GM12878 (cell line): ENCODE measurements around the gene RTEL1. TPM values are rescaled to one million over a fixed set of nuclear protein-coding genes. Genes with fewer than 3 reads are reported as not detected.

Experiments
- ATAC-seq: fragments of 200-7000 bp; cut with Tn5 transposase; 3 replicates; pipeline ENCODE4 v1.9.1; 2020; ENCODE audit warnings: mild to moderate bottlenecking, moderate library complexity
- BruUV-seq: library from RNA; stranded (reverse); fragments of 400-500 nt; replicated peaks from 2 replicates; lab custom pipeline; 2021; lab: Mats Ljungman, UMichigan
- CTCF ChIA-PET: fragments of 300-600 bp; sonication (Branson Sonifier 250); formaldehyde crosslinking; extraction: SDS; loops from one replicate; lab custom pipeline; 2021; ENCODE audit warnings: inconsistent platforms; lab: Yijun Ruan, JAX
- POLR2A ChIA-PET: fragments of 350-600 bp; formaldehyde crosslinking; extraction: SDS; loops from one replicate; lab custom pipeline; 2021; ENCODE audit warnings: inconsistent platforms; lab: Charles Lee
- RAD21 ChIA-PET: fragments of 300-600 bp; sonication (Branson Sonifier 250); formaldehyde crosslinking; loops from one replicate; lab custom pipeline; 2023; ENCODE audit warnings: antibody characterized with exemption; ENCODE audit not compliant: unreplicated experiment; lab: Charles Lee
- SMC1A ChIA-PET: fragments of 300-600 bp; sonication (Branson Sonifier 250); formaldehyde crosslinking; loops from one replicate; lab custom pipeline; 2023; ENCODE audit not compliant: unreplicated experiment, uncharacterized antibody; lab: Charles Lee
- DNase-seq: peaks from one replicate; pipeline ENCODE4 v3.0.0-alpha.2; 2011; ENCODE audit warnings: low read depth, low spot score
- FAIRE-seq: peaks from 3 replicates; lab custom pipeline; 2011; peaks lifted over from hg19 to GRCh38; lab: Jason Lieb, UNC
- H2AFZ ChIP-seq: 2 replicates; pipeline ENCODE4 v1.6.0; 2011; ENCODE audit warnings: low read depth, low read length, control low read depth; ENCODE audit not compliant: control insufficient read depth
- H3K27ac ChIP-seq: 2 replicates; pipeline ENCODE4 v1.5.1; 2011; ENCODE audit warnings: control low read depth; ENCODE audit not compliant: control insufficient read depth, insufficient read depth
- H3K27me3 ChIP-seq, 2 experiments: replicated peaks in 1 of 2; 2 replicates each; pipeline versions ENCODE4 v1.6.0 to v1.6.1; 2011; ENCODE audit warnings: low read length in 1 of 2; ENCODE audit not compliant: control insufficient read depth in 2 of 2, insufficient read depth in 2 of 2
- H3K36me3 ChIP-seq, 2 experiments: 2 replicates each; pipeline ENCODE4 v1.5.1; 2011; ENCODE audit warnings: low read length in 1 of 2; ENCODE audit not compliant: control insufficient read depth in 2 of 2, insufficient read depth in 2 of 2
- H3K4me1 ChIP-seq: 2 replicates; pipeline ENCODE4 v1.6.1; 2011; ENCODE audit warnings: mild to moderate bottlenecking, low read length, moderate library complexity, mixed read lengths; ENCODE audit not compliant: control insufficient read depth, insufficient read depth
- H3K4me2 ChIP-seq: 2 replicates; pipeline ENCODE4 v1.6.0; 2011; ENCODE audit warnings: control low read depth; ENCODE audit not compliant: control insufficient read depth, insufficient read depth
- H3K4me3 ChIP-seq: fragments of 200-600 bp; sonication (generic); 2 replicates; pipeline ENCODE4 v1.5.1; 2016
- H3K79me2 ChIP-seq: 2 replicates; pipeline ENCODE4 v1.6.0; 2011; ENCODE audit warnings: low read length; ENCODE audit not compliant: control insufficient read depth, insufficient read depth
- H3K9ac ChIP-seq: 2 replicates; pipeline ENCODE4 v1.8.0; 2011; ENCODE audit warnings: low read length, control low read depth, mixed read lengths; ENCODE audit not compliant: control insufficient read depth, insufficient read depth
- H3K9me3 ChIP-seq: replicated peaks from 3 replicates; pipeline ENCODE4 v1.5.1; 2011; ENCODE audit warnings: mild to moderate bottlenecking, low read length; ENCODE audit not compliant: control insufficient read depth, insufficient read depth
- H4K20me1 ChIP-seq: 2 replicates; pipeline ENCODE4 v1.6.0; 2011; ENCODE audit not compliant: control insufficient read depth, insufficient read depth
- IKZF2 ChIP-seq, 2 experiments: fragments of 450-650 bp; IDR thresholded peaks; 2 replicates each; pipeline ENCODE4 v1.6.1; 2017; ENCODE audit warnings: mild to moderate bottlenecking in 2 of 2, moderate library complexity in 2 of 2
- KAT2A ChIP-seq: conservative IDR thresholded peaks from 2 replicates; pipeline ENCODE4 v1.6.1; 2011; ENCODE audit warnings: low read depth, low read length; ENCODE audit not compliant: control insufficient read depth
- NFXL1 ChIP-seq: fragments of 450-650 bp; IDR thresholded peaks from 2 replicates; pipeline ENCODE4 v1.6.1; 2017; ENCODE audit warnings: antibody characterized with exemption, mild to moderate bottlenecking, borderline replicate concordance
- POLR2AphosphoS5 ChIP-seq: IDR thresholded peaks from 2 replicates; pipeline ENCODE4 v1.6.1; 2011; ENCODE audit warnings: mild to moderate bottlenecking, low read length, inconsistent platforms
- POU2F2 ChIP-seq: IDR thresholded peaks from 3 replicates; pipeline ENCODE4 v1.6.1; 2011; ENCODE audit warnings: low read depth, mild to moderate bottlenecking, low read length, borderline replicate concordance
- RAD21 ChIP-seq: IDR thresholded peaks from 2 replicates; pipeline ENCODE4 v1.6.1; 2011; ENCODE audit warnings: mild to moderate bottlenecking, low read depth, low read length, moderate library complexity; ENCODE audit not compliant: insufficient read depth
- REST ChIP-seq: IDR thresholded peaks from 2 replicates; pipeline ENCODE4 v1.6.1; 2012; ENCODE audit warnings: mild to moderate bottlenecking, low read depth, low read length
- TARDBP ChIP-seq: IDR thresholded peaks from 2 replicates; pipeline ENCODE4 v1.6.1; 2016; ENCODE audit warnings: borderline replicate concordance
- TCF3 ChIP-seq: IDR thresholded peaks from 2 replicates; pipeline ENCODE4 v1.6.1; 2012; ENCODE audit warnings: low read depth, mild to moderate bottlenecking, low read length, borderline replicate concordance; ENCODE audit not compliant: insufficient read depth
- YY1 ChIP-seq: IDR thresholded peaks from 2 replicates; pipeline ENCODE4 v1.6.1; 2011; ENCODE audit warnings: low read depth, mild to moderate bottlenecking, low read length
- ZNF217 ChIP-seq: fragments of 450-650 bp; IDR thresholded peaks from 2 replicates; pipeline ENCODE4 v1.6.1; 2017; ENCODE audit warnings: antibody characterized with exemption, mild to moderate bottlenecking
- WGBS: methylation state at CpG from one replicate; pipeline ENCODE4 v1.1.6; 2016; ENCODE audit warnings: low lambda C conversion rate; ENCODE audit not compliant: insufficient replicate concordance, insufficient coverage; ENCODE audit errors: missing lambda C conversion rate; 5-methylcytosine and 5-hydroxymethylcytosine counted together
- in situ Hi-C: fragments of 300-500 bp; cut with MboI; formaldehyde crosslinking; loops from 9 replicates; pipeline ENCODE4 v1.14.3; 2018; ENCODE audit warnings: mixed read lengths
- intact Hi-C: fragments of 100-400 bp; cut with micrococcal nuclease; formaldehyde crosslinking; loops from one replicate; pipeline ENCODE4 v1.14.2; 2022; ENCODE audit not compliant: unreplicated experiment
- polyA plus RNA-seq, 11 experiments: library from polyadenylated mRNA; depleted of rRNA in 4 of 11; unstranded in 6 of 11; stranded (reverse) in 5 of 11; fragments of >200 nt; fragmentation: Nextera tagmentation in 4 of 11; fragmentation: Illumina TruSeq in 1 of 11; extraction: Ambion mirVana in 4 of 11; extraction: Trizol in 1 of 11; gene quantifications; 1 replicate in 1 of 11; 2 replicates in 10 of 11; pipeline versions ENCODE4 v1.2.1 to v1.2.3, GENCODE V29; 2011 to 2016; ENCODE audit warnings: inconsistent platforms in 2 of 11, missing spikeins in 2 of 11, low read depth in 1 of 11
- total RNA-seq, 4 experiments: library from RNA; depleted of rRNA in 3 of 4; stranded (reverse); fragments of >200 nt in 3 of 4; fragmentation: Illumina TruSeq in 1 of 4; extraction: Trizol in 1 of 4; gene quantifications; 2 replicates each; pipeline versions ENCODE4 v1.2.1 to v1.2.3, GENCODE V29; 2013 to 2021
- TF ChIP-seq, protein P1 (sequence below), 3 experiments: IDR thresholded peaks in 2 of 3; conservative IDR thresholded peaks in 1 of 3; 2 replicates each; pipeline ENCODE4 v1.5.1; 2011; ENCODE audit warnings: low read depth in 3 of 3, low read length in 3 of 3, mild to moderate bottlenecking in 3 of 3, control low read depth in 2 of 3, moderate library complexity in 2 of 3, inconsistent platforms in 1 of 3, mixed read lengths in 1 of 3; ENCODE audit not compliant: control insufficient read depth in 2 of 3, insufficient read depth in 1 of 3; ENCODE audit errors: extremely low read depth in 1 of 3
- TF ChIP-seq, protein P2 (sequence below): fragments of 450-650 bp; IDR thresholded peaks from 2 replicates; pipeline ENCODE4 v1.6.1; 2017; ENCODE audit warnings: mild to moderate bottlenecking, low read depth, inconsistent platforms; ENCODE audit not compliant: poor library complexity, severe bottlenecking

RTEL1 gene
- total and polyA plus RNA-seq, 10 of the 15 experiments (the other 5 are each of a cell fraction or from before 2014, with no cell fraction given), result 0.40 to 37.2 (median 15.6) TPM; not detected in 1

DNA sequence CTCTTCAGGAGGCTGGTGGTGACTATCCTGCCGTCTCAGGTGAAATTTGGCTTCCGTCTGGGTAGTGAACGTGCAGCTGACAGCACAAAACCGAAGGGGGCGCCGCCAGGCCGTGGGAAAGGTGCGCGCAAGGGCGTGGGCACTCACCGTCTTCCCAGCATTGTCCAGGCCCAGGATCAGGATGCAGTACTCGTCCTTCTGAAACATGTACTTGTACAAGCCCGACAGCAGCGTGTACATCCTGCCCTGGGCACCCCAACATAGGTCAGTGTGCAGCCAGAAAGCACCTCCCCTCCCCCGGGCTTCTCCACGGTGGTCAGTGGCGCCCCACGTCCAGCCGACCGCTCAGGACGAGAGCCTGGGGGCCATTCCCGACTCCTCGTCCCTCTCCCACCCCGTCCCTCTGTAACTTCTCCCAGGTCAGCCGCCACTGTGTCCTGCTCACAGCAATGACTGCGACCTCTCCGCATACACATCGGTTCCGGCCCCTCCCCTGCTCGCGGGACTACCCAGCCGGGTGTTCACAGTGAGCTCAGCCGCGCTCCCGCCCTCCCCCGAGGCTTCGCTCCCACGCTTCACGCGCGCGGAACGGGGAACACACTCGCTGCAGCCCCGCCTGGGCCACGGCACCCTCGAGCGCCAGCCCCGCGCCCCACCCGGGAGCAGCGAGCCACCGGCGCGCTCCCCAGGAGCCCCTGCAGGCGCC is 48.9 kb downstream of the RTEL1 start:
- H3K4me2 ChIP-seq, result peak overlapping the region; percentile 87
- no TSS peak for BruUV-seq
- peak overlapping the region; percentile 77 for H3K9ac ChIP-seq
- FAIRE-seq, result peak; percentile 98
- no peaks in the 10 kb centered on the region for H3K27me3 ChIP-seq
- SMC1A ChIA-PET, result interaction anchor here (1.0 to 2.6 kb wide), 7 partner anchors 16 to 169 kb away, joined by 4 to 14 read pairs (median 5); partner anchors contain the start of genes LIME1 and TPD52L2
- H4K20me1 ChIP-seq, result no peaks in the 10 kb centered on the region
- H3K9me3 ChIP-seq, result peaks cover under 1% of the 10 kb centered on the region; the same call in 2 of the 3 replicates
- in situ Hi-C loops, result loop anchor here (5.0 kb wide), 1 partner anchor 150 kb away; no protein-coding TSS in a partner anchor
- CTCF ChIA-PET, result interaction anchor here (0.6 to 3.3 kb wide), 24 partner anchors 8 to 270 kb away, joined by 3 to 28 read pairs (median 4); partner anchors contain the start of genes LIME1, RTEL1, SLC2A4RG and TPD52L2
- peak overlapping the region; percentile 89 for H3K4me3 ChIP-seq
- peak overlapping the region; percentile 6 for H2AFZ ChIP-seq
- POLR2A ChIA-PET, result interaction anchor here (0.6 to 1.6 kb wide), 3 partner anchors 30 to 352 kb away, joined by 3 to 5 read pairs (median 4); partner anchors contain the start of genes LIME1 and SLC2A4RG
- WGBS, result under 1% methylated on average over 45 of the region's 56 CpGs
- peaks cover 5 to 23% of the 10 kb centered on the region in 2 experiments for H3K36me3 ChIP-seq
- RAD21 ChIA-PET, result interaction anchor here (1.0 to 2.4 kb wide), 10 partner anchors 31 to 187 kb away, joined by 3 to 32 read pairs (median 6); partner anchors contain the start of genes LIME1, PTK6, RTEL1 and SLC2A4RG
- peaks cover 46% of the 10 kb centered on the region for H3K79me2 ChIP-seq
- peak overlapping the region; percentile 74 for H3K27ac ChIP-seq
- no peak for DNase-seq
- peaks cover 12% of the 10 kb centered on the region for H3K4me1 ChIP-seq
- intact Hi-C loops, result loop anchor here (2.0 kb wide), 4 partner anchors 30 to 250 kb away; partner anchors contain the start of genes LIME1, TPD52L2 and UCKL1
- ATAC-seq, result peak; percentile 75
- TF ChIP-seq POLR2AphosphoS5 (peak; percentile 53; the same call in 1 of the 2 replicates), TCF3 (0 out of 2 replicates have a peak, but pooled peaks have one; percentile 13), ZNF217 (no peak), POU2F2 (no peak), NFXL1 (no peak), YY1 (peak; percentile 76), REST (no peak), KAT2A (no peak), IKZF2 (IDR thresholded peaks at IDR 0.05) (peak; percentile 36 to 48; a peak in 2 of 4 replicates), RAD21 (peak; percentile 94), TARDBP (0 out of 2 replicates have a peak, but pooled peaks have one; percentile 29)
- TF ChIP-seq, protein P1, sequence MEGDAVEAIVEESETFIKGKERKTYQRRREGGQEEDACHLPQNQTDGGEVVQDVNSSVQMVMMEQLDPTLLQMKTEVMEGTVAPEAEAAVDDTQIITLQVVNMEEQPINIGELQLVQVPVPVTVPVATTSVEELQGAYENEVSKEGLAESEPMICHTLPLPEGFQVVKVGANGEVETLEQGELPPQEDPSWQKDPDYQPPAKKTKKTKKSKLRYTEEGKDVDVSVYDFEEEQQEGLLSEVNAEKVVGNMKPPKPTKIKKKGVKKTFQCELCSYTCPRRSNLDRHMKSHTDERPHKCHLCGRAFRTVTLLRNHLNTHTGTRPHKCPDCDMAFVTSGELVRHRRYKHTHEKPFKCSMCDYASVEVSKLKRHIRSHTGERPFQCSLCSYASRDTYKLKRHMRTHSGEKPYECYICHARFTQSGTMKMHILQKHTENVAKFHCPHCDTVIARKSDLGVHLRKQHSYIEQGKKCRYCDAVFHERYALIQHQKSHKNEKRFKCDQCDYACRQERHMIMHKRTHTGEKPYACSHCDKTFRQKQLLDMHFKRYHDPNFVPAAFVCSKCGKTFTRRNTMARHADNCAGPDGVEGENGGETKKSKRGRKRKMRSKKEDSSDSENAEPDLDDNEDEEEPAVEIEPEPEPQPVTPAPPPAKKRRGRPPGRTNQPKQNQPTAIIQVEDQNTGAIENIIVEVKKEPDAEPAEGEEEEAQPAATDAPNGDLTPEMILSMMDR (IDR thresholded peaks at IDR 0.05 in 2 of 3, conservative IDR thresholded peaks at IDR 0.05 in 1 of 3; ENCODE audit: control insufficient read depth in 2 of 3, extremely low read depth in 1 of 3, insufficient read depth in 1 of 3, low read depth in 3 of 3, low read length in 3 of 3), result peak; percentile 75 to 91 (median 85)
- TF ChIP-seq, protein P2, sequence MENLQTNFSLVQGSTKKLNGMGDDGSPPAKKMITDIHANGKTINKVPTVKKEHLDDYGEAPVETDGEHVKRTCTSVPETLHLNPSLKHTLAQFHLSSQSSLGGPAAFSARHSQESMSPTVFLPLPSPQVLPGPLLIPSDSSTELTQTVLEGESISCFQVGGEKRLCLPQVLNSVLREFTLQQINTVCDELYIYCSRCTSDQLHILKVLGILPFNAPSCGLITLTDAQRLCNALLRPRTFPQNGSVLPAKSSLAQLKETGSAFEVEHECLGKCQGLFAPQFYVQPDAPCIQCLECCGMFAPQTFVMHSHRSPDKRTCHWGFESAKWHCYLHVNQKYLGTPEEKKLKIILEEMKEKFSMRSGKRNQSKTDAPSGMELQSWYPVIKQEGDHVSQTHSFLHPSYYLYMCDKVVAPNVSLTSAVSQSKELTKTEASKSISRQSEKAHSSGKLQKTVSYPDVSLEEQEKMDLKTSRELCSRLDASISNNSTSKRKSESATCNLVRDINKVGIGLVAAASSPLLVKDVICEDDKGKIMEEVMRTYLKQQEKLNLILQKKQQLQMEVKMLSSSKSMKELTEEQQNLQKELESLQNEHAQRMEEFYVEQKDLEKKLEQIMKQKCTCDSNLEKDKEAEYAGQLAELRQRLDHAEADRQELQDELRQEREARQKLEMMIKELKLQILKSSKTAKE, result no peak
